Neuron (in vitro differentiated cells): ENCODE measurements around the gene CYYR1.

ENCODE experiments used
- H2AFZ ChIP-seq: one replicate; pipeline ENCODE4 v1.6.1; 2013; ENCODE audit warnings: low read depth, mild to moderate bottlenecking, inconsistent platforms, low read length, moderate library complexity
- H3K27me3 ChIP-seq: one replicate; pipeline ENCODE4 v1.6.1; 2013; ENCODE audit warnings: low read length; ENCODE audit not compliant: insufficient read depth
- H3K36me3 ChIP-seq: one replicate; pipeline ENCODE4 v1.6.1; 2013; ENCODE audit warnings: low read length; ENCODE audit not compliant: insufficient read depth
- H3K4me1 ChIP-seq: one replicate; pipeline ENCODE4 v1.6.1; 2013; ENCODE audit warnings: low read length; ENCODE audit not compliant: insufficient read depth
- H3K4me3 ChIP-seq: 2 replicates; pipeline ENCODE4 v1.5.1; 2013; ENCODE audit warnings: mild to moderate bottlenecking, low read length, moderate library complexity
- H3K9me3 ChIP-seq: one replicate; pipeline ENCODE4 v1.6.1; 2013; ENCODE audit warnings: low read length

Gene CYYR1

DNA sequence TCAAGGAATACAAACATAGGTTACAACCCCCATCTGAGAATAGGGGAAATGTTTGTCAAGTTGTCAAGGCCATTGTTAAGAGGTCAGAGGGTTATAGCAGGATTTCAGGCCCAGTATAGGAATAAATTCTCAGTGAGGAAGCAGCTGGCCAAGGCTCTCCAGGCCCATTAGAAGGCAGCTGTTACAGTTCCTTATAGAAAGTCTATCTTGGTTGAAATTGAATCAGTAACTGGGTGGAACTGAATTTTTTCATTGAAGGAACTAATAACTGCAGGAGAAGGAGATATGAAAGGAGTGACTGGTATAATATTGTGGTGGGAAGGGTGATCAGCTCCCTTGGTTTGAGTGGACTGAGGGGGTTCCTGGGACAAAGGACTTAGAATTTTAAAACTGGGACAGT lies 134.1 kb downstream of the CYYR1 start:
- Histone ChIP-seq H3K4me3 (no peak overlapping the region), H3K9me3 (no peaks in the 10 kb centered on the region), H3K4me1 (no peaks in the 10 kb centered on the region), H3K36me3 (no peaks in the 10 kb centered on the region), H2AFZ (no peak overlapping the region), H3K27me3 (no peaks in the 10 kb centered on the region)

- Histone ChIP-seq H3K9me3 (no peaks in the 10 kb centered on the region), H3K4me3 (no peak overlapping the region), H3K36me3 (no peaks in the 10 kb centered on the region), H2AFZ (no peak overlapping the region), H3K4me1 (no peaks in the 10 kb centered on the region), H3K27me3 (no peaks in the 10 kb centered on the region)
Observed at GRCh38 chr21:26437326-26438009, 135.6 kb downstream of the CYYR1 start.

DNA sequence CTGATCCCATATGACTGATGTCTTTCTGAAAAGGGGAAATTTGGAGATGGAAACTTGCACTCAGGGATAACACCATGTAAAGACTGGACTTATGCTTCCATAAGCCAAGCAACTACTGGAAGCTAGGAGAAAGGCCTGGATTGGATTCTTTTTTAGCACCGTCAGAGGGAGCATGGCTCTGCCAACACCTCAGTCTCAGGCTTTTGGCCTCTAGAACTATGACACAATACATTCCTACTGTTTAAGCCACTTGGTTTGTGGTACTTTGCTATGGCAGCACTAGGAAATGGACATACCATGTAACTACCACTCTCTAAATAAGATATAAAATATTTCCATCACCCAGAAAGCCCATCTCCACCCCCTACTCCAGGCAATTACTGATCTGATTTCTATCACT lies 139.7 kb downstream of the CYYR1 start:
- H3K4me3 ChIP-seq: no peak overlapping the region
- no peaks in the 10 kb centered on the region for H3K36me3 ChIP-seq
- no peaks in the 10 kb centered on the region for H3K27me3 ChIP-seq
- no peak overlapping the region for H2AFZ ChIP-seq
- no peaks in the 10 kb centered on the region for H3K4me1 ChIP-seq
- H3K9me3 ChIP-seq: no peaks in the 10 kb centered on the region

DNA sequence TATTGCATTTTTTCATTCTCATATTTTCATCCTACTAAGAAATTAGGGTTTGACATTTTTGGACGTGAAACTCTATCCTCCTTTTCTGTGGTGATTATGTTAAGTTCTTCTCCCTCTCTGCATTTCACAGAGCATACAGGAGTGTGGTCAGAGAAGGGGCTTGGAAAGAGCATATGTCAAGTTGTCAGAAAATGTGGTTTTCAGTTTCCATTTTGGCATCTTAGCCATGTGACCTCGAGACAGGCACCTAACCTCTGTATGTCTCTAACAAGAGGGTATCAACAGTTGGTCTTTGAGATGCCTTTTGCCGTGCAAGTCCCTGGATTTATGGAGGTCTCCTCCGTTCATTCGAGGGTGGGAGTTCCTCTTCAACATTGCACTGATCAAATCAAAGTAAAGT lies 140.7 kb downstream of the CYYR1 start:
- no peaks in the 10 kb centered on the region for H3K27me3 ChIP-seq
- no peak overlapping the region for H3K4me3 ChIP-seq
- H3K4me1 ChIP-seq: no peaks in the 10 kb centered on the region
- H3K36me3 ChIP-seq: no peaks in the 10 kb centered on the region
- H2AFZ ChIP-seq: no peak overlapping the region
- H3K9me3 ChIP-seq: no peaks in the 10 kb centered on the region

DNA sequence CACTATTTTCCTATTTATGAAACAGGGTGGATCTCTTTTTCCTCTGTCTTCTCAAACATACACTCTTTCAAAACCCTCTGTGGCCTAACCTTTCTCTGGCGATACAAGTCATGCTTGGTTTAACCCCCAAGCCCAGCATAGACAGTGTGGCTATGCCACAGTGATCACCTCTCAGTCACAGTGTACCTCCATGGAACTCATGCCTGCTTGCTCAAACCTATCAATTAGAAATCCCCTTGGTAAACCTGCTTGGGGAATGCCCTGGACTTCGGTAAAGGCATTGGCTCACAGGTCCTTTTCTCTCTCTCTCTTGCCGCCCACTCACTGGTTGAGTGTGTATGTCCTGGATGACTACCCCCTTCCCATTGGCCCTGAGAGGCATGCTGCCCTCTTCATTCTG lies 147.5 kb downstream of the CYYR1 start:
- H3K4me1 ChIP-seq: no peaks in the 10 kb centered on the region
- no peaks in the 10 kb centered on the region for H3K27me3 ChIP-seq
- H3K36me3 ChIP-seq: no peaks in the 10 kb centered on the region
- H3K9me3 ChIP-seq: no peaks in the 10 kb centered on the region
- H2AFZ ChIP-seq: no peak overlapping the region
- H3K4me3 ChIP-seq: no peak overlapping the region

DNA sequence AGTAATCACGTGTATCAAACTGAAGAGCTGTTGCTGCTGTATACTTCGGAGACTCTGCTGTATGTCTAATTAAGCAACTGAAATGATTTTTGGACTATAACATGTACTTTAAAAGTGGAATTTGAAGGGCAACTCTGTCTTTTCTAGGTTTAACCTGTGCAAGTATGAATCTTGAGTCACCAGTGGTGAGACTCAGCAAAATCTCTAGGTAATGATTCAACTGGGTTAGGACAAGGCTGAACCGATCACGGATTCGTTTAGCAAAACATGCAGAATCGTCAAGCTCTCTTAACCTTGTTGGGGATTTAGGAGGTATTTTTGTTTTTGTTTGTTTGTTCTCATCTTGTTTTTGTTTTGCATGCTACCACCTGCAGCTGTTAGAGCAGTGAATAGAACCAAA lies 149.6 kb downstream of the CYYR1 start:
- no peaks in the 10 kb centered on the region for H3K4me1 ChIP-seq
- H3K27me3 ChIP-seq: no peaks in the 10 kb centered on the region
- no peak overlapping the region for H3K4me3 ChIP-seq
- H3K9me3 ChIP-seq: no peaks in the 10 kb centered on the region
- no peaks in the 10 kb centered on the region for H3K36me3 ChIP-seq
- H2AFZ ChIP-seq: no peak overlapping the region

- Histone ChIP-seq H2AFZ (no peak overlapping the region), H3K9me3 (no peaks in the 10 kb centered on the region), H3K36me3 (no peaks in the 10 kb centered on the region), H3K4me3 (no peak overlapping the region), H3K27me3 (no peaks in the 10 kb centered on the region), H3K4me1 (no peaks in the 10 kb centered on the region)
Observed at GRCh38 chr21:26422706-26423105, 150.4 kb downstream of the CYYR1 start.

- Histone ChIP-seq H3K27me3 (no peaks in the 10 kb centered on the region), H3K4me3 (no peak overlapping the region), H2AFZ (no peak overlapping the region), H3K9me3 (no peaks in the 10 kb centered on the region), H3K36me3 (no peaks in the 10 kb centered on the region), H3K4me1 (no peaks in the 10 kb centered on the region)
Observed at GRCh38 chr21:26422138-26422537, 150.9 kb downstream of the CYYR1 start.

- Histone ChIP-seq H3K4me1 (no peaks in the 10 kb centered on the region), H3K27me3 (no peaks in the 10 kb centered on the region)
Observed at GRCh38 chr21:26421724-26422123, 151.4 kb downstream of the CYYR1 start.

More at GRCh38 chr21:26421724-26422123, 151.4 kb downstream of the CYYR1 start:
- H2AFZ ChIP-seq: no peak overlapping the region
- no peak overlapping the region for H3K4me3 ChIP-seq
- no peaks in the 10 kb centered on the region for H3K9me3 ChIP-seq
- H3K36me3 ChIP-seq: no peaks in the 10 kb centered on the region
